Tibial nerve (tissue), 4 donors: Measurements from ENCODE around the gene SENP6. TPM values are rescaled to one million over a fixed set of nuclear protein-coding genes. Genes with fewer than 3 reads are reported as not detected.
"Not testable (repeated sequence)": the region's sequence is repeated elsewhere in the genome, so short reads cannot be mapped to it uniquely, and the experiment has no call there.

Experiments
- DNase-seq, 2 donors: peaks; one replicate each; pipeline ENCODE4 v3.0.0-alpha.2; 2019; ENCODE audit warnings: low spot score in 2 of 2
- H3K27ac ChIP-seq, 4 donors: fragments of 200-600 bp; sonication (generic) in 3 of 4; one replicate each; pipeline ENCODE4 v1.5.1; 2017 to 2019; ENCODE audit warnings: mild to moderate bottlenecking in 1 of 4
- H3K27me3 ChIP-seq, 2 donors: fragments of 200-600 bp; sonication (generic) in 1 of 2; one replicate each; pipeline versions ENCODE4 v1.5.1 to v1.6.0; 2017 to 2019
- H3K36me3 ChIP-seq, 3 donors: fragments of 200-600 bp; sonication (generic); one replicate each; pipeline ENCODE4 v1.5.1; 2018 to 2019
- H3K4me1 ChIP-seq, 4 donors: fragments of 200-600 bp; sonication (generic) in 3 of 4; one replicate each; pipeline ENCODE4 v1.5.1; 2017 to 2019
- H3K4me3 ChIP-seq, 4 donors: fragments of 200-600 bp; sonication (generic) in 3 of 4; one replicate each; pipeline ENCODE4 v1.5.1; 2017 to 2019; ENCODE audit warnings: mild to moderate bottlenecking in 1 of 4, moderate library complexity in 1 of 4
- H3K9me3 ChIP-seq, 4 donors: fragments of 200-600 bp; sonication (generic) in 3 of 4; one replicate each; pipeline ENCODE4 v1.5.1; 2017 to 2019
- CTCF ChIP-seq, 5 experiments: fragments of 200-600 bp in 3 of 5; fragments of 450-650 bp in 2 of 5; sonication (generic) in 3 of 5; IDR thresholded peaks; one replicate each; pipeline ENCODE4 v1.5.1; 2016 to 2019; ENCODE audit warnings: antibody characterized with exemption in 5 of 5, mild to moderate bottlenecking in 3 of 5, moderate library complexity in 2 of 5
- EP300 ChIP-seq, 2 donors: sonication (generic); formaldehyde crosslinking; IDR thresholded peaks; one replicate each; pipeline ENCODE4 v1.6.1; 2017; ENCODE audit warnings: antibody characterized with exemption in 2 of 2, mild to moderate bottlenecking in 1 of 2
- POLR2A ChIP-seq, 2 donors: fragments of 450-650 bp; IDR thresholded peaks; one replicate each; pipeline ENCODE4 v1.6.1; 2017; ENCODE audit warnings: antibody characterized with exemption in 2 of 2, mild to moderate bottlenecking in 2 of 2, moderate library complexity in 2 of 2
- WGBS, 2 donors: methylation state at CpG; one replicate each; pipeline ENCODE4 v1.1.5; 2018; 5-methylcytosine and 5-hydroxymethylcytosine counted together
- total RNA-seq, 4 donors: library from RNA; depleted of rRNA; stranded (reverse); fragments of >200 nt; gene quantifications; one replicate each; pipeline ENCODE4 v1.1.0, GENCODE V29; 2016

SENP6 gene
- total RNA-seq, 4 donors from 2014 or later = 107 to 171 (median 142) TPM

- WGBS, 2 donors = 91 to 98% methylated on average over 7 of the region's 7 CpGs
- TF ChIP-seq POLR2A (IDR thresholded peaks at IDR 0.05) (no peak), EP300 (IDR thresholded peaks at IDR 0.05) (no peak), CTCF (IDR thresholded peaks at IDR 0.05) (no peak)
- H3K4me1 ChIP-seq = no peaks in the 10 kb centered on the region
- H3K4me3 ChIP-seq = no peak overlapping the region
- H3K27ac ChIP-seq = no peak overlapping the region
- DNase-seq = no peak
- H3K9me3 ChIP-seq = no peaks in the 10 kb centered on the region
- H3K36me3 ChIP-seq = peaks cover 0 to 66% (median 6%) of the 10 kb centered on the region in 3 donors
- no peaks in the 10 kb centered on the region for H3K27me3 ChIP-seq
Measured at GRCh38 chr6:75689576-75689975, 87.9 kb downstream of the SENP6 start.

DNA sequence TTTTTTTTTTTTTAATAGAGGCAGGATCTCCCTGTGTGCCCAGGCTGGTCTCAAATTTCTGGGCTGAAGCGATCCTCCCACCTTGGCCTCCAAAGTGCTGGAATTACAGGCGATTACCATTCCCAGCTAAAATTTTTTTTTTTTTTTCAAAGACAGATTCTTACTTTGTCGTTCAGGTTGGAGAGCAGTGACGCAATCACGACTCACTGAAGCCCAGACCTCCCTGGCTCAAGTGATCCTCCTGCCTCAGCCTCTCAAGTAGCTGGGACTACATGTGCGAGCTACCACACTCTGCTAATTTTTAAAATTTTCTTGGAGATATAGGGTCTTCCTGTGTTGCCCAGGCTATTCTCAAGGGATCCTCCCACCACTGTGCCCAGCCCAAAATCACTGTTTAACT, 89.3 kb downstream of the SENP6 start:
- no peak for TF ChIP-seq EP300 (IDR thresholded peaks at IDR 0.05)
- TF ChIP-seq POLR2A (IDR thresholded peaks at IDR 0.05) = no peak
- no peak for TF ChIP-seq CTCF (IDR thresholded peaks at IDR 0.05)
- Histone ChIP-seq H3K4me1 (no peaks in the 10 kb centered on the region), H3K27ac (no peak overlapping the region), H3K9me3 (no peaks in the 10 kb centered on the region), H3K4me3 (no peak overlapping the region), H3K36me3 (peaks cover 0 to 69% (median 6%) of the 10 kb centered on the region in 3 donors), H3K27me3 (no peaks in the 10 kb centered on the region)
- 94 to 97% methylated on average over 6 of the region's 6 CpGs for WGBS, 2 donors
- no peak for DNase-seq

- WGBS, 2 donors = 76 to 85% methylated on average over 1 of the region's 1 CpG
- TF ChIP-seq POLR2A (IDR thresholded peaks at IDR 0.05) = no peak
- no peak for TF ChIP-seq CTCF (IDR thresholded peaks at IDR 0.05)
- no peak for TF ChIP-seq EP300 (IDR thresholded peaks at IDR 0.05)
- H3K36me3 ChIP-seq = peaks cover 0 to 69% (median 0%) of the 10 kb centered on the region in 3 donors
Measured at GRCh38 chr6:75693534-75693933, 91.9 kb downstream of the SENP6 start.

GRCh38 chr6:75694406-75694805, 92.7 kb downstream of the SENP6 start:
- TF ChIP-seq CTCF (IDR thresholded peaks at IDR 0.05) (no peak), EP300 (IDR thresholded peaks at IDR 0.05) (no peak), POLR2A (IDR thresholded peaks at IDR 0.05) (no peak)
- no peak for DNase-seq
- no peaks in the 10 kb centered on the region for H3K27me3 ChIP-seq
- no peaks in the 10 kb centered on the region for H3K4me1 ChIP-seq
- no peaks in the 10 kb centered on the region for H3K9me3 ChIP-seq
- H3K27ac ChIP-seq = no peak overlapping the region
- peaks cover 0 to 64% (median 0%) of the 10 kb centered on the region in 3 donors for H3K36me3 ChIP-seq
- no peak overlapping the region for H3K4me3 ChIP-seq

More at GRCh38 chr6:75693534-75693933, 91.9 kb downstream of the SENP6 start:
- Histone ChIP-seq H3K4me1 (no peaks in the 10 kb centered on the region), H3K9me3 (no peaks in the 10 kb centered on the region), H3K27ac (no peak overlapping the region), H3K27me3 (no peaks in the 10 kb centered on the region), H3K4me3 (no peak overlapping the region)
- DNase-seq = no peak

GRCh38 chr6:75708334-75708733, 106.7 kb downstream of the SENP6 start:
- not testable (repeated sequence) for H3K9me3 ChIP-seq, H3K4me3 ChIP-seq, H3K27ac ChIP-seq, H3K27me3 ChIP-seq, H3K4me1 ChIP-seq, DNase-seq
- H3K36me3 ChIP-seq = peaks cover 0 to 77% (median 12%) of the 10 kb centered on the region in 3 donors
- 96 to 97% methylated on average over 4 of the region's 4 CpGs for WGBS, 2 donors

DNA sequence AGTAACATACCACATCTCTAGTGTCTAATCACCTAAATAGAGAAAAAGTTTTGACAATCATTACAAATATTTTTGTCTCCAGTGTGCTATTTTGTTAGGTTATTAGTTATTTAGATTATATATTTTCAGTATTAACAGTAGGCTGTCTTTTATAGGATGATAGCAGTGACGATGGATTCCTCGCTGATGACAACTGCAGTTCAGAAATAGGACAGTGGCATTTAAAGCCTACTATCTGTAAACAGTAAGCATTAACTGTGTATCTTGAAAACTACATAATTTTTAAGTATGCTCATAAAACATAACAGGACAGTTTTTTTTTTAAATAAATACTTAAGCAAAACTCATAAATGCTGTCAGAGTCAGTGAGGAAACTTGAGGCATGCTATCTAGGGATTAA, 109.5 kb downstream of the SENP6 start:
- no peaks in the 10 kb centered on the region for H3K27me3 ChIP-seq
- no peaks in the 10 kb centered on the region for H3K9me3 ChIP-seq
- WGBS, 2 donors = 88 to 96% methylated on average over 2 of the region's 2 CpGs
- TF ChIP-seq EP300 (IDR thresholded peaks at IDR 0.05) = no peak
- no peak for TF ChIP-seq CTCF (IDR thresholded peaks at IDR 0.05)
- TF ChIP-seq POLR2A (IDR thresholded peaks at IDR 0.05) = no peak
- H3K4me1 ChIP-seq = no peaks in the 10 kb centered on the region
- no peak for DNase-seq
- peaks cover 0 to 82% (median 12%) of the 10 kb centered on the region in 3 donors for H3K36me3 ChIP-seq
- H3K27ac ChIP-seq = no peak overlapping the region
- H3K4me3 ChIP-seq = no peak overlapping the region
